Nephron (organoid): ENCODE measurements around the gene GFY.

ENCODE experiments used
- H3K27ac Mint-ChIP-seq, 3 experiments: 2 replicates each; pipeline ENCODE4 v1.8.0; 2020; ENCODE audit warnings: mixed read lengths in 3 of 3, mild to moderate bottlenecking in 2 of 3, moderate library complexity in 1 of 3
- H3K27me3 Mint-ChIP-seq: 2 replicates; pipeline ENCODE4 v1.8.0; 2021; ENCODE audit warnings: low read depth, mild to moderate bottlenecking, moderate library complexity, mixed read lengths
- H3K36me3 Mint-ChIP-seq: 2 replicates; pipeline ENCODE4 v1.8.0; 2020; ENCODE audit warnings: low read depth, mixed read lengths
- H3K4me1 Mint-ChIP-seq: 2 replicates; pipeline ENCODE4 v1.8.0; 2020; ENCODE audit warnings: mixed read lengths
- H3K4me3 Mint-ChIP-seq, 3 experiments: 2 replicates each; pipeline ENCODE4 v1.8.0; 2020; ENCODE audit warnings: mild to moderate bottlenecking in 3 of 3, mixed read lengths in 3 of 3, moderate library complexity in 2 of 3
- H3K9me3 Mint-ChIP-seq: 2 replicates; pipeline ENCODE4 v1.8.0; 2020; ENCODE audit warnings: mixed read lengths
- CTCF ChIP-seq, 3 experiments: fragments of 200-600 bp; sonication (generic); IDR thresholded peaks; one replicate each; pipeline ENCODE4 v1.5.0; 2021; ENCODE audit warnings: antibody characterized with exemption in 3 of 3; ENCODE audit not compliant: unreplicated experiment in 3 of 3

The GFY gene

GRCh38 chr19:49461656-49462055 lies 36.5 kb downstream of the GFY start:
- Mint-ChIP-seq H3K27ac (no peak overlapping the region), H3K4me1 (no peaks in the 10 kb centered on the region), H3K9me3 (no peaks in the 10 kb centered on the region)

GRCh38 chr19:49462492-49462891 lies 37.3 kb downstream of the GFY start:
- no peak for TF ChIP-seq CTCF (IDR thresholded peaks at IDR 0.05; ENCODE audit: unreplicated experiment in 3 of 3)
- Mint-ChIP-seq H3K4me1 (no peaks in the 10 kb centered on the region), H3K27ac (no peak overlapping the region), H3K9me3 (no peaks in the 10 kb centered on the region), H3K27me3 (no peaks in the 10 kb centered on the region), H3K4me3 (no peak overlapping the region), H3K36me3 (peaks cover 4% of the 10 kb centered on the region)

More at GRCh38 chr19:49461656-49462055, 36.5 kb downstream of the GFY start:
- Mint-ChIP-seq H3K27me3 (no peaks in the 10 kb centered on the region), H3K4me3 (no peak overlapping the region), H3K36me3 (peaks cover 4% of the 10 kb centered on the region)
- TF ChIP-seq CTCF (IDR thresholded peaks at IDR 0.05; ENCODE audit: unreplicated experiment in 3 of 3), result no peak

GRCh38 chr19:49463960-49464740 lies 39.0 kb downstream of the GFY start:
- H3K4me1 Mint-ChIP-seq, result no peaks in the 10 kb centered on the region
- no peak for TF ChIP-seq CTCF (IDR thresholded peaks at IDR 0.05; ENCODE audit: unreplicated experiment in 3 of 3)
- H3K9me3 Mint-ChIP-seq, result no peaks in the 10 kb centered on the region
- H3K27me3 Mint-ChIP-seq, result no peaks in the 10 kb centered on the region
- H3K27ac Mint-ChIP-seq, result no peak overlapping the region
- peaks cover 7% of the 10 kb centered on the region for H3K36me3 Mint-ChIP-seq
- no peak overlapping the region for H3K4me3 Mint-ChIP-seq

GRCh38 chr19:49465371-49465770 lies 40.2 kb downstream of the GFY start:
- Mint-ChIP-seq H3K36me3 (peaks cover 8% of the 10 kb centered on the region), H3K9me3 (no peaks in the 10 kb centered on the region), H3K4me3 (no peak overlapping the region), H3K27ac (no peak overlapping the region), H3K4me1 (no peaks in the 10 kb centered on the region), H3K27me3 (no peaks in the 10 kb centered on the region)
- TF ChIP-seq CTCF (IDR thresholded peaks at IDR 0.05; ENCODE audit: unreplicated experiment in 3 of 3), result no peak

- Mint-ChIP-seq H3K4me1 (no peaks in the 10 kb centered on the region), H3K36me3 (peaks cover 8% of the 10 kb centered on the region), H3K4me3 (no peak overlapping the region), H3K9me3 (no peaks in the 10 kb centered on the region), H3K27me3 (no peaks in the 10 kb centered on the region), H3K27ac (no peak overlapping the region)
- no peak for TF ChIP-seq CTCF (IDR thresholded peaks at IDR 0.05; ENCODE audit: unreplicated experiment in 3 of 3)
These were observed 43.0 kb downstream of the GFY start for GRCh38 chr19:49468199-49468598.
